Glutamatergic neuron (in vitro differentiated cells): ENCODE measurements around the gene USP35. TPM values are rescaled to one million over a fixed set of nuclear protein-coding genes. Genes with fewer than 3 reads are reported as not detected.

Experiments
- DNase-seq: peaks from one replicate; pipeline ENCODE4 v3.0.0; 2022
- H3K27ac Mint-ChIP-seq: one replicate; pipeline ENCODE4 v1.8.0; 2020; ENCODE audit warnings: mild to moderate bottlenecking, mixed read lengths, inconsistent platforms; ENCODE audit not compliant: unreplicated experiment
- H3K27me3 Mint-ChIP-seq: one replicate; pipeline ENCODE4 v1.8.0; 2020; ENCODE audit warnings: mild to moderate bottlenecking, moderate library complexity, mixed read lengths, inconsistent platforms; ENCODE audit not compliant: unreplicated experiment
- H3K36me3 Mint-ChIP-seq: one replicate; pipeline ENCODE4 v1.8.0; 2020; ENCODE audit warnings: mild to moderate bottlenecking, mixed read lengths, inconsistent platforms; ENCODE audit not compliant: unreplicated experiment
- H3K4me1 Mint-ChIP-seq: one replicate; pipeline ENCODE4 v1.8.0; 2020; ENCODE audit warnings: mild to moderate bottlenecking, low read depth, mixed read lengths, inconsistent platforms; ENCODE audit not compliant: unreplicated experiment
- H3K4me3 Mint-ChIP-seq: one replicate; pipeline ENCODE4 v1.8.0; 2020; ENCODE audit warnings: mild to moderate bottlenecking, mixed read lengths, inconsistent platforms; ENCODE audit not compliant: unreplicated experiment
- H3K9me3 Mint-ChIP-seq: one replicate; pipeline ENCODE4 v1.8.0; 2020; ENCODE audit warnings: mild to moderate bottlenecking, moderate library complexity, mixed read lengths, inconsistent platforms; ENCODE audit not compliant: unreplicated experiment
- CTCF ChIP-seq: fragments of 200-600 bp; sonication (generic); IDR thresholded peaks from one replicate; pipeline ENCODE4 v1.5.0; 2021; ENCODE audit not compliant: partially characterized antibody, unreplicated experiment
- total RNA-seq: library from RNA; stranded (reverse); fragmentation: NEBNext Ultra II Directional; extraction: Animal tissue kit (Norgen Biotek cat#: 25700); gene quantifications from one replicate; pipeline ENCODE4 v1.2.1, GENCODE V29; 2021; ENCODE audit not compliant: unreplicated experiment

The USP35 gene
- total RNA-seq, 1 donor from 2014 or later: 34.2 TPM

GRCh38 chr11:78216021-78216420, 27.3 kb downstream of the USP35 start:
- Mint-ChIP-seq H3K27me3 (peaks cover 20% of the 10 kb centered on the region), H3K27ac (no peak overlapping the region), H3K9me3 (peaks cover 37% of the 10 kb centered on the region), H3K36me3 (peaks cover 23% of the 10 kb centered on the region), H3K4me3 (no peak overlapping the region), H3K4me1 (no peaks in the 10 kb centered on the region)
- no peak for TF ChIP-seq CTCF
- no peak for DNase-seq

GRCh38 chr11:78216571-78217287, 28.0 kb downstream of the USP35 start:
- H3K36me3 Mint-ChIP-seq: peaks cover 23% of the 10 kb centered on the region
- H3K27ac Mint-ChIP-seq: peak overlapping the region; percentile 82
- peaks cover 37% of the 10 kb centered on the region for H3K9me3 Mint-ChIP-seq
- no peak overlapping the region for H3K4me3 Mint-ChIP-seq
- no peak for DNase-seq
- no peak for TF ChIP-seq CTCF
- peaks cover 23% of the 10 kb centered on the region for H3K27me3 Mint-ChIP-seq
- no peaks in the 10 kb centered on the region for H3K4me1 Mint-ChIP-seq

- Mint-ChIP-seq H3K27ac (peak overlapping the region; percentile 64), H3K4me3 (no peak overlapping the region)
These were observed 29.2 kb downstream of the USP35 start for GRCh38 chr11:78217650-78218541.

GRCh38 chr11:78218707-78219492, 30.2 kb downstream of the USP35 start:
- peaks cover 27% of the 10 kb centered on the region for H3K36me3 Mint-ChIP-seq
- H3K4me1 Mint-ChIP-seq: no peaks in the 10 kb centered on the region
- no peak overlapping the region for H3K27ac Mint-ChIP-seq
- H3K27me3 Mint-ChIP-seq: peaks cover 23% of the 10 kb centered on the region
- no peak for TF ChIP-seq CTCF
- peaks cover 37% of the 10 kb centered on the region for H3K9me3 Mint-ChIP-seq
- no peak overlapping the region for H3K4me3 Mint-ChIP-seq
- DNase-seq: no peak

More at GRCh38 chr11:78217650-78218541, 29.2 kb downstream of the USP35 start:
- TF ChIP-seq CTCF: no peak
- Mint-ChIP-seq H3K27me3 (peaks cover 23% of the 10 kb centered on the region), H3K9me3 (peaks cover 34% of the 10 kb centered on the region), H3K4me1 (no peaks in the 10 kb centered on the region), H3K36me3 (peaks cover 21% of the 10 kb centered on the region)
- no peak for DNase-seq
